Measurements from ENCODE around the gene PNKD.

The PNKD gene

DNA sequence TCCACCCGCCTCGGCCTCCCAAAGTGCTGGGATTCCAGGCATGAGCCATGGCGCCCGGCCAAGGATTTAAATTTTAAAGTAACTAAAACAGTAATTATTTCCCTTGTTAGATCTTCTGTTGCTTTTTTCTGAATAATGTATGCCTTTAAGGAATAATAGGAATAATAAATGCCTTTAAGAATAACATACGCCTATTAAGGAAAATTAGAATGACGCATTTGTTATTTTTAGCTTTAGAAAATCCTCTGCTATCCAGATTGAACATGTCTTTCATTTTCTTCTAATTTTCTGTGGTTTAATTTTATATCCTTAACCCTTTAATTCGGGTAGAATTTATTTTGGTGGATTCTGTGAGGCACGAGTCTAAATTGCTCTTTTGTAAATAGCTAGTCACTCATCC, 45.1 kb downstream of the PNKD start:
- Histone ChIP-seq H3K4me1 (ENCODE audit: control insufficient read depth in 2 of 2, insufficient read depth in 2 of 2, low read length in 2 of 2) (peaks cover 6 to 36% of the 10 kb centered on the region in 2 donors), H3K9me3 (ENCODE audit: control insufficient read depth in 2 of 2, low read length in 2 of 2) (no peaks in the 10 kb centered on the region), H3K27me3 (ENCODE audit: control insufficient read depth in 2 of 2, insufficient read depth in 2 of 2, low read length in 2 of 2) (no peaks in the 10 kb centered on the region), H3K27ac (ENCODE audit: low read depth in 2 of 2, low read length in 2 of 2) (peak overlapping the region; percentile 5 to 6), H3K4me3 (ENCODE audit: low read length in 2 of 2) (no peak overlapping the region), H3K9ac (ENCODE audit: low read depth in 1 of 2, low read length in 2 of 2) (no peak overlapping the region), H3K36me3 (ENCODE audit: control insufficient read depth in 2 of 2, insufficient read depth in 2 of 2, low read length in 2 of 2) (no peaks in the 10 kb centered on the region)

DNA sequence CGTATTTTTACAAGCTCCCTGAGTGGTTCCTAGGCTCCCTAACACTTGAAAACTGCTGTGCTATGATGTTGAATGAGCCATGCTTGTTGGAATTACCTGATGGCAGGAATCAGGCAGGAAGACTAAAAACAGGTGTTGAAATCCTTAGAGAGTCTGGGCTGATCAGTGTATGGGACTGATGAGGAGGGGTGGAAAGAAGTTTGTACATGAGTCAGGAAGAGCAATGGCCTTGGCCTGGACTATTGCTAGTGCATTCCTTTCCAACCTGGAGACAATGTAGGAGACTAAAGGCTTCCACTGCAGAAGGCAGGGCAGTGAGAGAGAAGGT, 46.9 kb downstream of the PNKD start:
- Histone ChIP-seq H3K9me3 (ENCODE audit: control insufficient read depth in 2 of 2, low read length in 2 of 2) (no peaks in the 10 kb centered on the region), H3K9ac (ENCODE audit: low read depth in 1 of 2, low read length in 2 of 2) (peak overlapping the region in 1 of 2 donors; percentile 32), H3K27ac (ENCODE audit: low read depth in 2 of 2, low read length in 2 of 2) (peak overlapping the region in 1 of 2 donors; percentile 46), H3K4me3 (ENCODE audit: low read length in 2 of 2) (no peak overlapping the region), H3K36me3 (ENCODE audit: control insufficient read depth in 2 of 2, insufficient read depth in 2 of 2, low read length in 2 of 2) (no peaks in the 10 kb centered on the region), H3K27me3 (ENCODE audit: control insufficient read depth in 2 of 2, insufficient read depth in 2 of 2, low read length in 2 of 2) (no peaks in the 10 kb centered on the region), H3K4me1 (ENCODE audit: control insufficient read depth in 2 of 2, insufficient read depth in 2 of 2, low read length in 2 of 2) (peaks cover 3 to 22% of the 10 kb centered on the region in 2 donors)

DNA sequence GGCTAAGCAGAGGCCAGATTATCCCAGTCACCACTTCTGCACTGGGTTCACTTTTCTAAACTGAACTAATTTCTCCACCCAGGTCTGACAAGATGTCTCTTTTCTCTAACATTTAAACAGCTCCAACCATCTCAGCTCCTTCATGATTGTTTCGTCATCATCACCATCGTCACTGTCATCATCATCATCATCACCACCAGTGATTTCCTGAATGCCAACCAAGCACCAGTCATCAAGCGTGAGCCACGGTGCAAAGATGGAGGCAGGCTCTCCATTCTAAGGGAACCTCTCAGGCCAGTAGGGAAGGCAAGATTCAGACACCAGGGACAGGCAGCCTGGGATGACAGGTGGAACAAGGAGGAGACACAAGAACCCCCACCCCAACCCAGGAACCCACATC, 47.5 kb downstream of the PNKD start:
- no peaks in the 10 kb centered on the region for H3K9me3 ChIP-seq (ENCODE audit: control insufficient read depth in 2 of 2, low read length in 2 of 2)
- no peak overlapping the region for H3K9ac ChIP-seq (ENCODE audit: low read depth in 1 of 2, low read length in 2 of 2)
- H3K27me3 ChIP-seq (ENCODE audit: control insufficient read depth in 2 of 2, insufficient read depth in 2 of 2, low read length in 2 of 2), result no peaks in the 10 kb centered on the region
- H3K36me3 ChIP-seq (ENCODE audit: control insufficient read depth in 2 of 2, insufficient read depth in 2 of 2, low read length in 2 of 2), result no peaks in the 10 kb centered on the region
- H3K4me3 ChIP-seq (ENCODE audit: low read length in 2 of 2), result no peak overlapping the region
- H3K4me1 ChIP-seq (ENCODE audit: control insufficient read depth in 2 of 2, insufficient read depth in 2 of 2, low read length in 2 of 2), result peaks cover 6 to 22% of the 10 kb centered on the region in 2 donors
- H3K27ac ChIP-seq (ENCODE audit: low read depth in 2 of 2, low read length in 2 of 2), result no peak overlapping the region

DNA sequence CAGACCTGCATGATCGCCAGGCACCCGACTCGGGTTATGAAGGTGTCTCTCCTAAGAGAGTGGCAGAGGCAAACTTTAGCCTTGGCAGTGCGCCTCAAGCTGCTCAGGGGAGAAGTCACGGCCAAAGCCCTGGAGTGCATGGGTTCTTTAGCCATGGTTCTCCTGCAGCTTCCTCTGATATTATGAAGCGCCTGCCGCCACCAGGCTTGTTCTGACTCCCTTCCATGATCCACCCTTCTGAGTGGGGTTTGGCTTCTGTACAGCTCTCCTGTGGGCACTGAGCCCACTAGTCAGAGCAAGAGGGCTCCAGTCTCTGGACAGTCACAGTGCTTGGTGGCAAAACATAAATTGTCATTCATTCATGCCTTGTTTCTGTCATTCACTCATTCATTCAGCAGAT, 47.9 kb downstream of the PNKD start:
- peaks cover 6 to 22% of the 10 kb centered on the region in 2 donors for H3K4me1 ChIP-seq (ENCODE audit: control insufficient read depth in 2 of 2, insufficient read depth in 2 of 2, low read length in 2 of 2)
- H3K36me3 ChIP-seq (ENCODE audit: control insufficient read depth in 2 of 2, insufficient read depth in 2 of 2, low read length in 2 of 2), result no peaks in the 10 kb centered on the region
- no peaks in the 10 kb centered on the region for H3K27me3 ChIP-seq (ENCODE audit: control insufficient read depth in 2 of 2, insufficient read depth in 2 of 2, low read length in 2 of 2)

DNA sequence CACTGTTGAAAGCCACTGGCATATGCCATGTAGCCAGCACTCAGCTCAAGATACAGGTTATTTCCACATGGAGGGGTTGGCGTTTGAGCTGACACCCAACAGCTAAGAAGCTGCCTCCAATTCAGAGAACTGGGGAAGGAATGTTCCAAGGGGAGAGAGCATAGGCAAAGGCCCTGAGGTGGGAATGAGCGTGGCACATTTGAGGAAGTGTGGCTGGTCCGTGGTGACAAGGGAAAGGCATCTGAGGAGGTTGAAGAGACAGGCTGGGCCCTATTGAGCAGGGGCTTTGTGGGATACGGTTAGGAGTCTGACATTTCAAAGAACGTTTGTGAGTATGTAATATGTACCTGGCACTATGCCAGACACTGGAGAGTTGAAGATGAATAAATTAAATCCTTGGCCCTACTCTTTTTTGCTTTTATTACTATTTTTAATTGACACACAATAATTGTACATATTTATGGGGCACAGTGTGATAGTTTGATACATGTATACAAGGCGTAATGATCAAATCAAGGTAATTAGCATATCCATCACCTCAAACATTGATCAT, 49.6 kb downstream of the PNKD start:
- Histone ChIP-seq H3K4me3 (ENCODE audit: low read length in 2 of 2) (no peak overlapping the region), H3K4me1 (ENCODE audit: control insufficient read depth in 2 of 2, insufficient read depth in 2 of 2, low read length in 2 of 2) (peaks cover 18 to 34% of the 10 kb centered on the region in 2 donors), H3K27me3 (ENCODE audit: control insufficient read depth in 2 of 2, insufficient read depth in 2 of 2, low read length in 2 of 2) (no peaks in the 10 kb centered on the region), H3K36me3 (ENCODE audit: control insufficient read depth in 2 of 2, insufficient read depth in 2 of 2, low read length in 2 of 2) (no peaks in the 10 kb centered on the region), H3K9me3 (ENCODE audit: control insufficient read depth in 2 of 2, low read length in 2 of 2) (no peaks in the 10 kb centered on the region), H3K27ac (ENCODE audit: low read depth in 2 of 2, low read length in 2 of 2) (no peak overlapping the region), H3K9ac (ENCODE audit: low read depth in 1 of 2, low read length in 2 of 2) (no peak overlapping the region)

More for the DNA sequence above, 47.9 kb downstream of the PNKD start:
- H3K4me3 ChIP-seq (ENCODE audit: low read length in 2 of 2), result no peak overlapping the region
- H3K9me3 ChIP-seq (ENCODE audit: control insufficient read depth in 2 of 2, low read length in 2 of 2), result no peaks in the 10 kb centered on the region
- no peak overlapping the region for H3K27ac ChIP-seq (ENCODE audit: low read depth in 2 of 2, low read length in 2 of 2)
- no peak overlapping the region for H3K9ac ChIP-seq (ENCODE audit: low read depth in 1 of 2, low read length in 2 of 2)

DNA sequence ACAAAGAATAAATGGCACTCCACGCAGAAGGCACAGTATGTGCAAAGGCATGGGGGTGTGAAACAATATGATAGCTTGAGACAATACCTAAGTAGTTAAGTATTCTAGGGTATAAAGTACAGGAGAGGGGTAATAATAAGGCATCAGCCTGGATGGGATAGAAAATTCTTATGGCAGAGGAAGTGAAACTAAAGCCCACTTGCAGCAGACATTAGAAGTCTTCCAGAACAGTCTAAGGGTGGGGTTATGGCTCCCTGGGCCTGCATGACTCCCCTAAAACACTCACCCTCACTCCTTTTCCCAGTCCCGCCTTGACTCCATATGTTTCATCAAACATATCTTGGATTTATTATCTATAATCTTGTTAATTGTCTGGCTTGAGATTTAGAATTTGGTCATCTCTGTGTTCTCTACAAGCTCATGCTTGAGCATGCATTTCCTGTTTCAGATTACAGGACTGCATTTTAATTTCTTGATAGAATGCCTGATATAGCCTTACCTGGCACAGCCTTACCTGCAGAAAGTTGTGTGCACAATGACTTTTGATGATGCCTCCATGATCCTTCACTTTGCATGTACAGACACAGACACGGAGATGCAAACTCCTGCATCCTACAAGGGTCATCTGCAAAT, 50.5 kb downstream of the PNKD start:
- Histone ChIP-seq H3K9ac (ENCODE audit: low read depth in 1 of 2, low read length in 2 of 2) (no peak overlapping the region), H3K4me1 (ENCODE audit: control insufficient read depth in 2 of 2, insufficient read depth in 2 of 2, low read length in 2 of 2) (peaks cover 18 to 33% of the 10 kb centered on the region in 2 donors), H3K27ac (ENCODE audit: low read depth in 2 of 2, low read length in 2 of 2) (no peak overlapping the region)

DNA sequence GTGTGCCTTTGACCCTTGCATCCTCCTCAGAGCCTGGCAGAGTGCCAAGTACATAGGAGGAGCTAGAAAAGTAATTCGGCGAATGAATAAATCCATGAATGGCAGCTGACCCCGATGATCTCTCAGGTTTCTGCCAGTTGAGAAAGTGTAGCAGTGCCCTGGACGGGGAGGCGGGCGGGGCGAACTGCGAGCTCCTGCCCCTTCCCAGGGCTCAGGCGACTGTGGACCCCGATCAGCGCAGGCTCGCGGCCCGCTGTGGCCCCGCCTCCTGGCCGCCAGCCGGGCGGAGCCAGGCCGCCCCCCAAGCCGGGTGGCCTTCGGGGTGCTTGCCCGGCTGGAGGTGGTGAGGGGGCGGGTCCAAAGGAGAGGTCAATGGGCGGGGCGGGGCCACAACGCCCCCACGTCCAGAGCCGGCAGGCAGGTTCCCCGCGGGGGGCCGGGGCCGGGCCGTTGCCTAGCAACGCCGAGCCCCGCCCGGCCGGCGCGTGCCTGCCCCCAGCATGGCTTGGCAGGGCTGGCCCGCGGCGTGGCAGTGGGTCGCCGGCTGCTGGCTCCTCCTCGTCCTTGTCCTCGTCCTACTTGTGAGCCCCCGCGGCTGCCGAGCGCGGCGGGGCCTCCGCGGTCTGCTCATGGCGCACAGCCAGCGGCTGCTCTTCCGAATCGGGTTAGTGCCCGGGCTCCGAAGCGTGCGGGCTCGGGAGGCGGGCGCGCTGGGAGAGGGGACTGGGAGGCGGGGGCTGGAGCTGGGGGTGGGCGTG, 52.6 kb downstream of the PNKD start:
- Histone ChIP-seq H3K27me3 (ENCODE audit: control insufficient read depth in 2 of 2, insufficient read depth in 2 of 2, low read length in 2 of 2) (no peaks in the 10 kb centered on the region), H3K36me3 (ENCODE audit: control insufficient read depth in 2 of 2, insufficient read depth in 2 of 2, low read length in 2 of 2) (no peaks in the 10 kb centered on the region), H3K27ac (ENCODE audit: low read depth in 2 of 2, low read length in 2 of 2) (peak overlapping the region; percentile 84 to 85), H3K9me3 (ENCODE audit: control insufficient read depth in 2 of 2, low read length in 2 of 2) (no peaks in the 10 kb centered on the region), H3K4me1 (ENCODE audit: control insufficient read depth in 2 of 2, insufficient read depth in 2 of 2, low read length in 2 of 2) (peaks cover 18 to 20% of the 10 kb centered on the region in 2 donors), H3K9ac (ENCODE audit: low read depth in 1 of 2, low read length in 2 of 2) (peak overlapping the region; percentile 60 to 72), H3K4me3 (ENCODE audit: low read length in 2 of 2) (peak overlapping the region; percentile 77 to 86)

More for the DNA sequence above, 50.5 kb downstream of the PNKD start:
- Histone ChIP-seq H3K27me3 (ENCODE audit: control insufficient read depth in 2 of 2, insufficient read depth in 2 of 2, low read length in 2 of 2) (no peaks in the 10 kb centered on the region), H3K36me3 (ENCODE audit: control insufficient read depth in 2 of 2, insufficient read depth in 2 of 2, low read length in 2 of 2) (no peaks in the 10 kb centered on the region), H3K9me3 (ENCODE audit: control insufficient read depth in 2 of 2, low read length in 2 of 2) (no peaks in the 10 kb centered on the region), H3K4me3 (ENCODE audit: low read length in 2 of 2) (peak overlapping the region in 1 of 2 donors; percentile 3)

DNA sequence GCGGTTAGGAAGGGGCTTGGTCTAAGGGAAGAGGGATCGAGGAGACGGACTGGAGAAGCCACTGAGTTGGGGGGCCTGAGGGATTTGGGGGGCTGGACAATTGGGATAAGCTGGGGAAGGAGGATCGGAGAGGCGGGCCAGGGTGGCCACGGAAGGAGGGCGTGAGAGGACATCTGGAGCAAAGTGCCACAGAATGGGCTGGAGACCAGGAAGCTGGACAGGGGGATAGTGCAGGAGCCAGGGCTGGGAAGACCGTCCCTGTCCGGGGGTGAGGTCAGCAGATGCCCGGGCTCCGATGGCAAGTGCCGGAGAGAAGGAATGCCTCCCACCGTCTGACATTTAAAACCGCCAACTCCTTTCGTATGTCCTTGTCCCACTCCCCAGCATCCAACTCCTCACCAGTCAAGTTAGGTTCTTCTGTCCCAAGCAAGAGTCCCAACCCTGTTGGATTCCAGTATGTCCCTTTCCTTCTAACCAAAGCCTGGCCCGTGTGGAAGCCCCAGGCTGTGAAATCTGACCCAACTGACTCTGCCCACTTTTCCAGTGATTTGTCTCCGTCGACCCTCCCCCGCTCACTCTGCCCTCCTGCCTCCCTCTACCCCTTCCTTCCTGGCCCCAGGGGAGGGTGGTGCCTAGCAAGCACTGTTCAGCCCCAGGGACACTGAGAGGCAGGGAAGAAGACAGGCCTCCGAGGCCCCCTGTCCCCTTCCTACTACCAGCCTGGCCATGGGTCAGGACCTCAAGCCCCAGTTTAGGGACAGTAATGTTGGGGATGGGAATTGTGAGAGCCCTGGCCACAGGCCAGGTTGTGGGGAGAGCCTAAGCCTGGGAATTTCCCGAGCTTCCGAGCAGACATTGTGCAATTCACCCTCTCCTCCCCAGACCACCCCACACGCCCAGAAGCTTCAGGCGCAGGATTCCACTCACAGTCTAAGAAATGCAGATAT, 53.5 kb downstream of the PNKD start:
- H3K27ac ChIP-seq (ENCODE audit: low read depth in 2 of 2, low read length in 2 of 2), result peak overlapping the region; percentile 84 to 85
- no peaks in the 10 kb centered on the region for H3K9me3 ChIP-seq (ENCODE audit: control insufficient read depth in 2 of 2, low read length in 2 of 2)
- H3K27me3 ChIP-seq (ENCODE audit: control insufficient read depth in 2 of 2, insufficient read depth in 2 of 2, low read length in 2 of 2), result no peaks in the 10 kb centered on the region
- H3K4me3 ChIP-seq (ENCODE audit: low read length in 2 of 2), result peak overlapping the region; percentile 77 to 86
- H3K36me3 ChIP-seq (ENCODE audit: control insufficient read depth in 2 of 2, insufficient read depth in 2 of 2, low read length in 2 of 2), result no peaks in the 10 kb centered on the region
- peaks cover 18 to 20% of the 10 kb centered on the region in 2 donors for H3K4me1 ChIP-seq (ENCODE audit: control insufficient read depth in 2 of 2, insufficient read depth in 2 of 2, low read length in 2 of 2)
- peak overlapping the region; percentile 38 to 72 for H3K9ac ChIP-seq (ENCODE audit: low read depth in 1 of 2, low read length in 2 of 2)

DNA sequence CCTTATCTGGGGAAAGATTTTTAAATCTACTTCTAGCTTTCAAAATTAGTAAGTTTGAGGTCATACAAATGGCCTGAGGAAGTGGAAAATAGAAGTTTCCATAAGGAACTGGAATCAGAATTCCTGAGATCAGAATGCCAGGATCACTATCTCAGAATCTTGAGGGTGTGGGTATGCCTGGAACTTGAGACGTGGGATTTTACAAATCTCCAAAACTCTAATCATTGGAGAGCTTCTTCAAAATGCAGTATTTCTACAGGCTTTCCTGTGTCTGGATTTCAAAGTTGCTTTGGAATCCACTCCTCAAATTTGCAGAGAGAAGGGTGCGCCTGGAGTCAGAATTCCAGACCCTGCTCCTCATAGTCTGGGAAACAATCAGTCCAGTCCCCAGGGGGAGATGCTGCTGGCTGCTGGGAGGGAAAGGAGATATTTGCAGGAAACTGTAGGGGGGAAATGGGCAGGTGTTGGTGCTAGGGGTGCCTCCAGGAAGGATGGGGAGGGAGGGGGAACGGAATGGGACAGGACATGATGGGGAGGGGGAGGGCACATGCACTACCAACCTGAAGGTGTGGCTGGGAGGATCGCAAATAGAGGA, 55.3 kb downstream of the PNKD start:
- Histone ChIP-seq H3K36me3 (ENCODE audit: control insufficient read depth in 2 of 2, insufficient read depth in 2 of 2, low read length in 2 of 2) (no peaks in the 10 kb centered on the region), H3K4me1 (ENCODE audit: control insufficient read depth in 2 of 2, insufficient read depth in 2 of 2, low read length in 2 of 2) (peaks cover 20 to 21% of the 10 kb centered on the region in 2 donors), H3K4me3 (ENCODE audit: low read length in 2 of 2) (no peak overlapping the region), H3K9ac (ENCODE audit: low read depth in 1 of 2, low read length in 2 of 2) (no peak overlapping the region), H3K9me3 (ENCODE audit: control insufficient read depth in 2 of 2, low read length in 2 of 2) (no peaks in the 10 kb centered on the region), H3K27me3 (ENCODE audit: control insufficient read depth in 2 of 2, insufficient read depth in 2 of 2, low read length in 2 of 2) (no peaks in the 10 kb centered on the region), H3K27ac (ENCODE audit: low read depth in 2 of 2, low read length in 2 of 2) (no peak overlapping the region)

Data from mucosa of rectum (tissue), 2 donors.